Thyroid gland (tissue), 4 donors: Measurements from ENCODE around the gene CCDC180. TPM values are rescaled to one million over a fixed set of nuclear protein-coding genes. Genes with fewer than 3 reads are reported as not detected.

Experiments used
- DNase-seq, 2 donors: peaks; one replicate each; pipeline ENCODE4 v3.0.0-alpha.2; 2019
- H3K27ac ChIP-seq, 3 donors: fragments of 200-600 bp; sonication (generic); 1 replicate in 2 of 3; 2 replicates in 1 of 3; pipeline ENCODE4 v1.5.1; 2016 to 2019; ENCODE audit warnings: mild to moderate bottlenecking in 1 of 3, moderate library complexity in 1 of 3
- H3K27me3 ChIP-seq: fragments of 200-600 bp; sonication (generic); one replicate; pipeline ENCODE4 v1.5.1; 2019
- H3K36me3 ChIP-seq, 2 donors: fragments of 200-600 bp; sonication (generic); one replicate each; pipeline ENCODE4 v1.5.1; 2016 to 2019
- H3K4me1 ChIP-seq, 2 donors: fragments of 200-600 bp; sonication (generic); one replicate each; pipeline ENCODE4 v1.5.1; 2017 to 2019
- H3K4me3 ChIP-seq, 3 donors: fragments of 200-600 bp; sonication (generic); replicated peaks in 1 of 3; 1 replicate in 2 of 3; 2 replicates in 1 of 3; pipeline ENCODE4 v1.5.1; 2016; ENCODE audit warnings: mild to moderate bottlenecking in 1 of 3
- H3K9me3 ChIP-seq: fragments of 200-600 bp; sonication (generic); one replicate; pipeline ENCODE4 v1.5.1; 2017
- CTCF ChIP-seq, 6 experiments: fragments of 200-600 bp in 3 of 6; fragments of 450-650 bp in 3 of 6; sonication (generic) in 3 of 6; IDR thresholded peaks; one replicate each; pipeline ENCODE4 v1.5.1; 2016 to 2019; ENCODE audit warnings: antibody characterized with exemption in 6 of 6, mild to moderate bottlenecking in 2 of 6, inconsistent platforms in 1 of 6, moderate library complexity in 1 of 6
- POLR2A ChIP-seq, 2 donors: fragments of 450-650 bp; IDR thresholded peaks; one replicate each; pipeline ENCODE4 v1.6.1; 2017; ENCODE audit warnings: antibody characterized with exemption in 2 of 2, mild to moderate bottlenecking in 2 of 2, moderate library complexity in 1 of 2
- WGBS, 2 donors: methylation state at CpG; one replicate each; pipeline ENCODE4 v1.1.5; 2017; 5-methylcytosine and 5-hydroxymethylcytosine counted together
- intact Hi-C: fragments of 100-400 bp; cut with DNase I; formaldehyde crosslinking; loops from one replicate; pipeline ENCODE4 v1.15.1; 2023
- total RNA-seq, 4 donors: library from RNA; depleted of rRNA; stranded (reverse); fragments of >200 nt; gene quantifications; one replicate each; pipeline ENCODE4 v1.2.3, GENCODE V29; 2016

CCDC180 gene
- total RNA-seq, 4 donors from 2014 or later = 5.2 to 33.0 (median 11.0) TPM

- WGBS, 2 donors = 63 to 74% methylated on average over 5 of the region's 5 CpGs
- peak; percentile 64 to 72 for DNase-seq
- Histone ChIP-seq H3K4me3 (no peak overlapping the region), H3K36me3 (peaks cover 10 to 17% of the 10 kb centered on the region in 2 donors), H3K27ac (peak overlapping the region; percentile 44 to 54 (median 46)), H3K9me3 (no peaks in the 10 kb centered on the region), H3K27me3 (no peaks in the 10 kb centered on the region), H3K4me1 (peaks cover 12 to 16% of the 10 kb centered on the region in 2 donors)
- TF ChIP-seq CTCF (IDR thresholded peaks at IDR 0.05) (no peak), POLR2A (IDR thresholded peaks at IDR 0.05) (no peak)
- intact Hi-C loops = no loop called here
Measured at GRCh38 chr9:97313746-97314145, 6.3 kb downstream of the CCDC180 start.

- no peaks in the 10 kb centered on the region for H3K9me3 ChIP-seq
- no peak for DNase-seq
- H3K4me3 ChIP-seq = no peak overlapping the region
- no peak overlapping the region for H3K27ac ChIP-seq
- H3K4me1 ChIP-seq = peaks cover 12 to 16% of the 10 kb centered on the region in 2 donors
- WGBS, 2 donors = 92 to 97% methylated on average over 12 of the region's 12 CpGs
- intact Hi-C loops = no loop called here
- peaks cover 10 to 17% of the 10 kb centered on the region in 2 donors for H3K36me3 ChIP-seq
- TF ChIP-seq POLR2A (IDR thresholded peaks at IDR 0.05) = no peak
- no peak for TF ChIP-seq CTCF (IDR thresholded peaks at IDR 0.05)
- H3K27me3 ChIP-seq = no peaks in the 10 kb centered on the region
Measured at GRCh38 chr9:97314503-97314902, 7.0 kb downstream of the CCDC180 start.

GRCh38 chr9:97315550-97315949 lies 8.1 kb downstream of the CCDC180 start:
- no peaks in the 10 kb centered on the region for H3K27me3 ChIP-seq
- intact Hi-C loops = no loop called here
- peaks cover 10 to 17% of the 10 kb centered on the region in 2 donors for H3K36me3 ChIP-seq
- no peak overlapping the region for H3K4me3 ChIP-seq
- 95 to 100% methylated on average over 4 of the region's 4 CpGs for WGBS, 2 donors
- no peak overlapping the region for H3K27ac ChIP-seq
- H3K9me3 ChIP-seq = no peaks in the 10 kb centered on the region
- peaks cover 12 to 16% of the 10 kb centered on the region in 2 donors for H3K4me1 ChIP-seq
- no peak for DNase-seq
- TF ChIP-seq CTCF (IDR thresholded peaks at IDR 0.05) = no peak
- TF ChIP-seq POLR2A (IDR thresholded peaks at IDR 0.05) = no peak

GRCh38 chr9:97316904-97317303 lies 9.4 kb downstream of the CCDC180 start:
- intact Hi-C loops = no loop called here
- peaks cover 10 to 17% of the 10 kb centered on the region in 2 donors for H3K36me3 ChIP-seq
- no peak overlapping the region for H3K27ac ChIP-seq
- H3K9me3 ChIP-seq = no peaks in the 10 kb centered on the region
- no peak overlapping the region for H3K4me3 ChIP-seq
- no peaks in the 10 kb centered on the region for H3K27me3 ChIP-seq
- no peak for DNase-seq
- TF ChIP-seq CTCF (IDR thresholded peaks at IDR 0.05) = no peak
- no peak for TF ChIP-seq POLR2A (IDR thresholded peaks at IDR 0.05)
- whole genome bisulfite sequencing, 2 donors = 67 to 92% methylated on average over 7 of the region's 7 CpGs
- peaks cover 12 to 16% of the 10 kb centered on the region in 2 donors for H3K4me1 ChIP-seq

GRCh38 chr9:97318433-97318832 lies 11.0 kb downstream of the CCDC180 start:
- intact Hi-C loops = no loop called here
- 93 to 94% methylated on average over 6 of the region's 6 CpGs for WGBS, 2 donors

More at GRCh38 chr9:97318433-97318832, 11.0 kb downstream of the CCDC180 start:
- Histone ChIP-seq H3K9me3 (no peaks in the 10 kb centered on the region), H3K27me3 (no peaks in the 10 kb centered on the region), H3K4me1 (peaks cover 6% of the 10 kb centered on the region in 2 donors), H3K36me3 (peaks cover 13 to 17% of the 10 kb centered on the region in 2 donors), H3K4me3 (no peak overlapping the region), H3K27ac (no peak overlapping the region)
- no peak for DNase-seq
- TF ChIP-seq CTCF (IDR thresholded peaks at IDR 0.05) (no peak), POLR2A (IDR thresholded peaks at IDR 0.05) (no peak)
